Fibroblast of skin of right quadriceps (primary cell): ENCODE results near the gene CTNNA3.
"Not testable (repeated sequence)": the region's sequence is repeated elsewhere in the genome, so short reads cannot be mapped to it uniquely, and the experiment has no call there.

Experiments used
- DNase-seq: peaks from one replicate; pipeline ENCODE4 v3.0.0-alpha.2; 2013

The CTNNA3 gene

DNA sequence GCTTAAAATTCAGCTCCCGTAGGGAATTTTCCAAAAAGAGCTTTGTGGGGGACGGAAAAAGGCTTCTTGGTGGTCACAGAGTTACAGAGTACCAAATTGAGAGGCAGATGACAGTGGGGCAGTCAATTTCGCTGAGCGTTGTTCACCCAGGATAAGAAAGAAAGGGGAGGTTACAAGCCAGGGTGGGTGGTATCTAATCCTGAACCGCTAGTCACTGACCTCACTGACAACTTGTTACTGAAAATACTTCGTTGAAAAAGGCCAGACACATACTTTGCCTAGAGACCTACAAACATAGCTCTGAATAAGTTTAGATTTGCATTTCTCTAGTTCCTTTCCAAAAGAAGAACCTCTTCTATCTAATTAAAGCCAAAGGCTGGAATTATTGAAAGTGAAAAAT lies at the start of gene CTNNA3:
CTNNA3 (minus strand) TSS at position 167 of the 400 bp plus-strand sequence.
- no peak for DNase-seq

- no peak for DNase-seq
These were observed 39.4 kb upstream of the CTNNA3 start for GRCh38 chr10:67735430-67735829.

GRCh38 chr10:67733511-67733910 lies 37.5 kb upstream of the CTNNA3 start:
- DNase-seq: no peak

- no peak for DNase-seq
These were observed 29.6 kb upstream of the CTNNA3 start for GRCh38 chr10:67725567-67725966.

DNA sequence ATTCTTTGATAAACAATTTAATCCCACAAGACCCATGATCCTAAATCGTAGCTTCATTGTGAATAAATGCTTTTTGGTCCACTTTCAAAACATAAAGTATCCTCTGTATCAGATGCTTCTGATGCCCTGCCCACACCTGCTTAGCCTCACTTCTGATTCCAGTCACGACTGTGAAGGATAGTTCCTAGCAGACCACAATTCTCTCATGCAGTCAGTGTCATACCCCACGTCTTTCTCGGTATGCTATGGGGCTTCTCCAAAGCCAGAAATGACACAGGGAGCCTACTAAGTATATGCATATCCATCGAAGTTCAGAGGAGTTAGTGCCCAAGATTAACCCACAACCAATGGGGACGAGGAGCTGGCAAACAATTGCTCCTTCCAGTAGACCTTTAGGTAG lies 27.6 kb upstream of the CTNNA3 start:
- DNase-seq: no peak

DNA sequence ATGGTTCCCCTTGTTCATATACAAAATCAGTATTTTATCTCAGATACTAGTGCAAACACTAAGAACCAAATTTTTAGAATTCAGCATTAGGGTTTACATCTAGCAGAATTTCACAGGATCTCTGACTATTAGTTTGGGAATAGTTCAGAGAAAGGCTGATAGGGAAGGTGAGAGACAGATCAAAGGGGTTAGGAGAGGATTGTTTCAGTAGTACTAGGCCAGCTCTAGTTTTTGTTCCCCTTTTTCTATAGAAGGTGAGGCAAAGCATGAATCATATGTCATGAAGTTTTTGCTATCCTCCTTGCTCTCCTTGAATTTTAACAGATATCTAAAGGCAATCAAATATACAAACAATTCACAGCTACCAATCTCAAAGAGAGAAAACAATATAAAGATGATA lies 26.1 kb upstream of the CTNNA3 start:
- DNase-seq: no peak

DNA sequence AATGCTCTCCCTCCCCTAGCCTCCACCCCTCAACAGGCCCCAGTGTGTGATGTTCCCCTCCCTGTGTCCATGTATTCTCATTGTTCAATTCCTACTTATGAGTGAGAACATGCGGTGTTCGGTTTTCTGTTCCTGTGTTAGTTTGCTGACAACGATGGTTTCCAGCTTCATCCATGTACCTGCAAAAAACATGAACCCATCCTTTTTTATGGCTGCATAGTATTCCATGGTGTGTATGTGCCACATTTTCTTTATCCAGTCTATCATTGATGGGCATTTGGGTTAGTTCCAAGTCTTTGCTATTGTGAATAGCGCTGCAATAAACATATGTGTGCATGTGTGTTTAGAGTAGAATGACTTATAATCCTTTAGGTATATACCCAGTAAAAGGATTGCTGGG lies 20.5 kb upstream of the CTNNA3 start:
- not testable (repeated sequence) for DNase-seq

DNA sequence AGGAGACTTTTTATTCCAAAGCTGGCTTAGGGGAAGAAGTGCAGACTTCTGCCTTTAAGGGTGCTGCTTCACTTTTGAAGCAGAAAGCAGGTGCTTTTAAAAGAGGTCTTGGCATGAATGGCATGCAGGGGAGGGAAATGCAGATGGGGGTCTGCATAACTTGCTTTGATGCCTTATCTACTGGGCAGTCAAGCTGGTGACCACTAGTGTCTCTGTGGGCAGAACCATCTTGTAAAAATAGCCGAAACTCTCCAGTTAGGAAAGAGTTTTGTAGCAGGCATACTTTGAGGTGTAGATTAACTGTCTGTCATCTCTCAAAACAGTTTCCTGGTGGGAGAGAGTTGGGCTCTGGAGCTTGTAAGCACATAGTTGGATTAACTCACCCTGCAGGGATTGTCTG lies 9.9 kb upstream of the CTNNA3 start:
- no peak for DNase-seq

- not testable (repeated sequence) for DNase-seq
These were observed 3.7 kb upstream of the CTNNA3 start for GRCh38 chr10:67699613-67700270.

DNA sequence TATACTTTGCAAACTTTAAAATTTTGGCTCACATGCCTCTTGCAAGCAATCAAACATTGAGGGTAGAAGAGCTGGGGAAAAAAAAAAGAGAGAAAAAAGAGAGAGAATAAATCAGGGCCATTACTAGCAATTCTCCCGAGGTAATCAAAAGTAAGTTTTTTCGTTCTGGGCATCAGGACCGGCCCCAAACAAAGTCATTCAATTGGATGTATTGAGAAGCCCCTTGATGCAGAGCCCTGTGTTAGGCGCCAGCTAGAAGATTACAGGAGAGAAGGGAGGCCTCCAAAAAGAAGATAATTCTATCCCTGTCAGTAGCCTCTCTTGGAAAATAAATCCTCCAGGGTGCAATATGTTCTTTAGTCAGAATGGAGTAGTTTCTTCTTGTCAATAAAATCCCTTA lies 2.2 kb upstream of the CTNNA3 start:
- no peak for DNase-seq

DNA sequence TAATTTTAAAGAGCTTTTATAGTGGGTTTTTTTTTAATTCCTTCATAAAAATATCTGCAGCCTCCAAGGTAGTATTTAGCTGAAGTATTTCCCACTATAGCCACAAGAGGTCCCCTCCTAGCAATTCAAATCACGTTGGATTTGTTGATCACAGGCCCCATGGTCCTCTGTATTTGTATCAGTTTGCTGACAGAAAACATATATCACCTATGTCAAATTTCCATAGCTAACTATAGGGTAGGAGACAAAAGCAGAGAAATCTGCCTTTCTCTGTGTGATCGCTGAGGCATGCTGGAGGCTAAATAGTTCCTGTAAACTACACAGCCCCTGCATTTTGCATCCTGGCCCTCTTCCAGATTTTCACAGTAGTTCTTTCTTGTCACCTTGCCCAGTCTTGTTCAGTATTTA lies 1.7 kb upstream of the CTNNA3 start:
- peak; percentile 32 for DNase-seq

DNA sequence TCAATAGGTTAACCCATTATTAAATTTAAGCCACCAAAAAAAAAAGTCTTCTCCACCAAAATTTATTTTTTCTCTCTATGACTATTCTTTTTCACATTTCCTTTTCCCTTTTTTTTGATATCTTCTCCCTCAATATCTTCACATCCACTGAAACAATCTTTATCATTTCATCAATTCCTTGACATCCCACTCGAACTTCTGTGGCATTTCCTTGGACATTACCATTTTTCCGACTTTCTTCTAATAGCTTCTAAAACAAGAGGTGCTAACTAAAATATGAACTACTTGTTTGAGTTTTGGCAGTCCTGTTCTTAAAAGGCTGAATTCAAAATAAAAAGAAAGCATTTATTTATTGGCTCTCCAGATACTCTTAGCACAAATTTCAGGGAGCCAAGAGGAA lies 684 bp upstream of the CTNNA3 start:
- no peak for DNase-seq

- no peak for DNase-seq
These were observed 440 bp downstream of the CTNNA3 start for GRCh38 chr10:67695555-67695954.

DNA sequence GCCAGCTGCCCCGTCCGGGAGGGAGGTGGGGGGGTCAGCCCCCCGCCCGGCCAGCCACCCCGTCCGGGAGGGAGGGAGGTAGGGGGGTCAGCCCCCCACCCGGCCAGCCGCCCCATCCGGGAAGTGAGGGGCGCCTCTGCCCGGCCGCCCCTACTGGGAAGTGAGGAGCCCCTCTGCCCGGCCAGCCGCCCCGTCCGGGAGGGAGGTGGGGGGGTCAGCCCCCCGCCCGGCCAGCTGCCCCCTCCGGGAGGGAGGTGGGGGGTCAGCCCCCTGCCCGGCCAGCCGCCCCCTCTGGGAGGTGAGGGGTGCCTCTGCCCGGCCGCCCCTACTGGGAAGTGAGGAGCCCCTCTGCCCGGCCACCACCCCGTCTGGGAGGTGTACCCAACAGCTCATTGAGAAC lies 4.1 kb downstream of the CTNNA3 start:
- DNase-seq: not testable (repeated sequence)

GRCh38 chr10:67690540-67690939 lies 5.5 kb downstream of the CTNNA3 start:
- DNase-seq: not testable (repeated sequence)

GRCh38 chr10:67684140-67684539 lies 11.9 kb downstream of the CTNNA3 start:
- not testable (repeated sequence) for DNase-seq

GRCh38 chr10:67678335-67678974 lies 17.5 kb downstream of the CTNNA3 start:
- DNase-seq: no peak

GRCh38 chr10:67676208-67676825 lies 19.7 kb downstream of the CTNNA3 start:
- DNase-seq: no peak

- no peak for DNase-seq
These were observed 25.6 kb downstream of the CTNNA3 start for GRCh38 chr10:67670401-67670800.

DNA sequence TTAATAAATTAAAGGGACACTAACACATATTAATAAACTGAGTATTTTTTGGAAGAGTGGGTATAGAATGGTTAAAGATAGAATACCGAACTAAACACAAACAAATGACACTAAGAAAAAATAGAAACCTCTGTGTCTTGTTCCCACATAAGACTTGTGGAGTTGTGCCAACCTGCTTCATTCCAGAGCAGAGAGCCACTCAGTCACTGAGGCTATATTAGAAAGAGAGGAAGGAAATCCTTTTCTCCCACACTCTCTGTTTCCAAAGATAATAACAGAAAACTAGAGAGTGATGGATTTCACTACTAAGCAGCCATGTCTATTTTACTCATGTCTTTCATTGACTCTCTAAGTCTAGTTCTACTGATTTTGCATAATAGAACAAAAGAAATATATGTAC lies 26.0 kb downstream of the CTNNA3 start:
- no peak for DNase-seq

DNA sequence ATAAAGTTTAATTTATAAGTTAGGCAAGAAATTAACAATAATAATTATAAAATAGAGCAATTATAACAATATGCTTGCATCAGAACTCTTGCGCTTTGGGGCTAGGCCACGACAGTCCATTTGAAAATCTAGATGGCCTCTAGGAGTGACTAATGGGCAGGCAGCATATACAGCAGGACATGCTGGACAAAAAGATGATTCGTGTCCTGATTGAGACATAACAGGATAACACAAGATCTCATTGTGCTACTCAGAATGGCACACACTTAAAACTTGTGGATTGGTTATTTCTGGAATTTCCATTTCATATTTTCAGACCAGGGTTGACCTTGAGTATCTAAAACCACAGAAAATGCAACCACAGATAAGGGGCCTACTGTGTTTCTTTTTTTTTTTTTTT lies 27.5 kb downstream of the CTNNA3 start:
- DNase-seq: peak; percentile 6

DNA sequence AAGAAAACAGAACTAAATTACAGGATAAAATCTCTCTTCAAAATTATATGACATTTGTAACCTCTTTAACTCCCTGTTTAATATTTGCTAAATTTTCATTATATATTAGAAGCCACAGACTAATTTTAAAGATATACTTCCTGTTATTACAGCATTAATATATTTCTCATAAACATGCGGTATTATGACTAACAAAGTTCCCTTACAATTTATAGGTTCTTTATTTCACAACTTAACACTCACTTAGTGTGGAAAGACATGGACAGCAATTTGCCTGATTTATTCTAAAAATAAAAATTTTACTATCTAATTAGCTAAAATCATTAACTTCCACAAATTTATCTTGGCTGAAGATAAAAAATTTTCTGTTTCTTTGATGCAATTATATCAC lies 29.0 kb downstream of the CTNNA3 start:
- no peak for DNase-seq

GRCh38 chr10:67666416-67667034 lies 29.5 kb downstream of the CTNNA3 start:
- DNase-seq: peak; percentile 26

DNA sequence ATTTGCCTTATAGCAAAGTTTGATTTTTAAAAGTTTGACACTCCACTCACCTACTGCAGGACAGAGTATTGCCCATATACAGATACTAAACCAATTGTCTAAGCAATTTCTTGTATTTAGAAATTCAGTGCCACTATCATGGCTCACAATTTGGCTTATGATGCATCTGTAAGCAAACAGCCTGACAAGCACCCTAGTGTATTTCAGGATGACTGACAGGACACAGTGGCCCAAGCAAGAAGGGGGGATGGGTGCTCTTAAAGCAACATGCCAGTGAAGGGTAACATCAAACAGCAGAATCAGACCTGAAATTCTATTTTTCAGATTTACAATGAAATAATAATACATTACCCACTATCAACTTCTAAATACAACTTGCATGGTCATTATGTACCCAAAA lies 30.5 kb downstream of the CTNNA3 start:
- DNase-seq: no peak
